ENCODE measurements around the gene HLCS.
"Not testable (repeated sequence)": the region's sequence is repeated elsewhere in the genome, so short reads cannot be mapped to it uniquely, and the experiment has no call there.

The HLCS gene

DNA sequence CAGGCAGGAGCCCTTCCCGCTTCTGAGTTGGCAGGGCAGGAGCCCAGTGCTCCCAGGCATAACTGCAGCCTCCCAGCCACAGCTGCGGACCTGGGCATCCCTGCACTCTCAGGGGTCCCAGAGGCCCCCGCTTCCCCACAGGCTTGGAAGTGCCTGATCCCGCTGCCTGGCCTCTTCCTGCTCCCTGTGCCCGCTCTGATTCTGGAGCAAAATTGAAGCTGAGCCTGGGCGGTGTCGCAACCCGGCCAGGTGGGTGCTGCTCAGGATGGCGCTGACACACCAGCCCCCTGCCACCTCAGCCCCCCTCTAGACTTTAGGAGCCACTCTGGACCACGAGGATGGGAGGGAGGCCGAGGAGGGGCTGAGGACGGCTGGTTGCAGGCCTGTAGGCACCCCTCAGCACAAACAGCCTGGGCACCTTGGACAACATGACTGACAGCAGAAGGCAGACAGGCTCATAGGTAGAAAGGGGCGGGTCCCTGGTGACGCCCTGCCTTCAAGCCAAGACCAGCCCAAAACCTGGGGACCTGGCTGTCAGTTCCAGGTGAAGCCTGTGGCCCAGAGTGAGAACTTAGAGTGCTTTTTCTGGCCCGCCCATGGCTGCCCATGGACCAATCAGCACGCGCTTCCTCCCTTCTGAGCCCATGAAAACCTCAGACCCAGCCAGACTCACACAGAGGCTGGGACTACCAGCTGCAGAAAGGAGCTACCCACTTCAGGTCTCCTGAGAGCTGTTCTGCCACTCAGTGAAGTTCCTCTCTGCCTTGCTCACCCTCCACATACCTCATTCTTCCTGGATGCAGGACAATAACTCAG is 7.2 kb downstream of the HLCS start:
- DNase-seq (ENCODE audit: extremely low read depth in 1 of 2, low read depth in 1 of 2) = no peak

DNA sequence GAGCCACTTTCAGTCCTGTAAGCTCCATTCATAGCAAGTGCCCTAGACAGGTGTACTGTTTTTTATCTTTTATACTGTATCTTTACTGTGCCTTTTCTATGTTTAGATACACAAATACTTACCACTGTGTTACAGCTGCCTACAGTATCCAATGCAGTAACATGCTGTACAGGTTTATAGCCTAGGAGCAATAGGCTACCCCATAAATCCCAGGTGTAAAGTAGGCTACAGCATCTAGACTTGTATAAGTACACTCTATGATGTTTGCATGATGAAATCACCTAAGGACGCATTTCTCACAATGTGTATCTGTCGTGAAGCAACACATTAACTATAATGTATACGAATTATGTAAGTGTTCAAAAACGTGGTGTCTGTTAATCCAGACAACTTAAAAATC is 10.7 kb downstream of the HLCS start:
- DNase-seq (ENCODE audit: extremely low read depth in 1 of 2, low read depth in 1 of 2) = no peak

DNA sequence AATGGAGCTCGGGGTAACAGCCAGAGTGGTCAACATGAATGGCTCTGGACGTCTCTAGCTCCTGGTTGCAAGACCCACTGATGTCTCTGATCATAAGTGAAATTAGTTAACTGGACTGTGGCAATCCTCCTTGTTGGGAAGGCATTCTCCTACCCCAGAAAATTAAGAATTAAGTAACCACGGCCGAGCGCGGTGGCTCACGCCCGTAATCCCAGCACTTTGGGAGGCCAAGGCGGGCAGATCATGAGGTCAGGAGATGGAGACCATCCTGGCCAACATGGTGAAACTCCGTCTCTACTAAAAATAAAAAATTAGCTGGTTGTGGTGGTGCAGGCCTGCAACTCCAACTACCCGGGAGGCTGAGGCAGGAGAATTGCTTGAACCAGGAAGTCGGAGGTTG is 14.1 kb downstream of the HLCS start:
- DNase-seq (ENCODE audit: extremely low read depth in 1 of 2, low read depth in 1 of 2) = not testable (repeated sequence)

DNA sequence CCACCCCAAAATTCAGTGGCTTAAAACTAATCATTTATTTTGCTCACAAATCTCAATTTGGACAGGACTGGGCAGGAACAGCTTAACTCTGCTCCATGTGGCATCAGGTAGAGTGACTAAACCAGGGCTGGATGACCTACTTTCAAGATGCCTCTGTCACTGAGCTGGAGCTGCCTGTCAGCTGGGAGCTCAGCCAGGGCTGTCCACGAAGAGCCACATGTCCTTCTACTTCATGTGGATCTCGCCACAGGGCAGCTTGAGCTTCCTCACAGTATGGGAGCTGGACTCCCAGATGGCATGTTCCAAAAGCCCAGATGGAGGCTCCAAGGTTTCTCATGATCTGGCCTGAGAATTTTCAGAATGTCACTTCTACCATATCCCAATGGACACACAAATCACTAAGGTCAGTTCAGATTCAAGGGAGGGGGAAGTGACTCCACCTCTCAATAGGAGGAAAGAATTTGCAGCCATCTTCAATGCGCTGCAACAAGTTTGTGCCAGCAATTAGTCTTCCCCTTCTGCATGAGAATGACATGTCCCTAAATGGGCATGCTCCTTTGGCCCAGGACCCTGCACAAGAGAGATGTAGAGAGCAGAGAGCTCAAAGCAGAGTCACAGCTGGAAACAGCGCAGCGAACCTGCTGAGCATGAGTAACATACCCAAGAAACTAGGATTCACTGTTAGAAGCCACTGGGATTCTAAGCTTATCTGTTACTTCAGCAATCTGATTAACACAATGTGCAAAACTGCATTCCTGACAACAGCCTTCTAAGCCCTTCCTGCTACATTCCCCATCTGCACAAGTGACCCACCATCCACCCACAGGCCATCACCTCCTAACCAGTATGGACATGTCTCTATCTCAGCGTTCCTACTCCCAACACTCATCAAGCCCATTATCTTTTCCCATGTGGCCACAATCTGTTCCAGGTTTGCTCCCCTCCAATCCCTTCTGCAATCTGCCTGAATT is 17.0 kb downstream of the HLCS start:
- no peak for DNase-seq (ENCODE audit: extremely low read depth in 1 of 2, low read depth in 1 of 2)

DNA sequence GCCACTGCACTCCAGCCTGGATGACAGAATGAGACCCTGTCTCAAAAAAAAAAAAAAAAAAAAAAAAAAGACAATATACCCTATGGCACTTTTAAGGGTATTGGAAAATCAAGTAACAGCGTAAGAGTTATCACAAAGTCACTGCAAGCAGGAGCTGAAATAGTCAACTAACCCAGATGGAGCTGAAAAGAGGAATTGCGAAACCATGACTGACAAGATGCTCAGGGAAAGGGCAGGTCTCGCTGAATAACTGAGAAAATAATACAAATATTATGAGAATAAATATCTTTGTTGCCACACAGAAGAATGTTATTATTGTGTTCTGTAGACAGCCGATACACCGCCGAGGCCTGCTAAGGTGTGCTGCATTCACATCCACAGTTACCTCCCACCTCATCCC is 17.8 kb downstream of the HLCS start:
- no peak for DNase-seq (ENCODE audit: extremely low read depth in 1 of 2, low read depth in 1 of 2)

DNA sequence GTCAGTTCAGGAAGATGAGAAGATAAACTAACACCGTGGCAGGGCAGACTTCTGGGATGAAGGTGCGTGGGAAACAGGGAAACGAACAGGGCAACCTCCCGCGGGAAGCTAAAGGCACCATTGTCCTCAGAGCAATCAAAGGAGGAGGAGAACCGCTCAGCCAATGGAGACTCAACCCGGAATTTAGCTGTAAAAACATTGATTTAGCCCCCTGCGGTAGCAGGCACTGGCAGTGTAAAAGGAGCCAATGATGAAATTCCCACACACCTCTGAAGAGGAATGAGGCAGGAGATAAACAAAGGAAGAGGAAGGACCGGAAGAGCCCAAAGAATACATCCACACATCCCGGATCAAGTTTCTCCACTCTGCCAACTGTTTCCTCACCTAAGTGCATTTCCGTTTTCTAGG is 19.5 kb downstream of the HLCS start:
- no peak for DNase-seq (ENCODE audit: extremely low read depth in 1 of 2, low read depth in 1 of 2)

DNA sequence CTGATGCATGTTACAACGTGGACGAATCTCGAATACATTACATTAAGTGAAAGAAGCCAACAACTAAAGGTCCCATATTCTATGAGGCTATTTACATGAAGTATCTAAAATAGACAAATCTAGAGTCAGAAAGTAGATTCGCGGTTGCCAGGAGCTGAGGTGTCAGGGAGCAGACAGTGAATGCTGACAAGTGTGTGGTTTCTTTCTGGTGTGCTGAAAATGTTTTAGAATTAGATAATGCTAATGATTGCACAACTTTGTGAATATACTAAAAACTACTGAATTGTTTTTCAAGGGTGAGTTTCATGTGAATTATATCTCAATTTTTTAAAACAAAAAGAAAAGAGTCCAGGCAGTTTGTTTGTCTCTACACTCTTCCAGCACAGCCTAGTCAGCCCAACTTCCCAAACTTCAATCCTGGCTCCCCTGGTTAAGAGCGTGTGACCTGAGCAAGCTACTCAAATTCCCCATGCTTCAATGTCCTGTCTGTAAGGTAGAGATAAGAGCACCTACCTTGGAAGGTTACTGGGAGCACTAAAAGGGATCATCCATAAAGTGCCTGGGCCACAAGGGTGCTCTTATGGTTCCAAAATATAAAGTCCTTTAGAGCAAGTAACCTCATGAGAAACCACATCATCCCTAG is 20.9 kb downstream of the HLCS start:
- no peak for DNase-seq (ENCODE audit: extremely low read depth in 1 of 2, low read depth in 1 of 2)

DNA sequence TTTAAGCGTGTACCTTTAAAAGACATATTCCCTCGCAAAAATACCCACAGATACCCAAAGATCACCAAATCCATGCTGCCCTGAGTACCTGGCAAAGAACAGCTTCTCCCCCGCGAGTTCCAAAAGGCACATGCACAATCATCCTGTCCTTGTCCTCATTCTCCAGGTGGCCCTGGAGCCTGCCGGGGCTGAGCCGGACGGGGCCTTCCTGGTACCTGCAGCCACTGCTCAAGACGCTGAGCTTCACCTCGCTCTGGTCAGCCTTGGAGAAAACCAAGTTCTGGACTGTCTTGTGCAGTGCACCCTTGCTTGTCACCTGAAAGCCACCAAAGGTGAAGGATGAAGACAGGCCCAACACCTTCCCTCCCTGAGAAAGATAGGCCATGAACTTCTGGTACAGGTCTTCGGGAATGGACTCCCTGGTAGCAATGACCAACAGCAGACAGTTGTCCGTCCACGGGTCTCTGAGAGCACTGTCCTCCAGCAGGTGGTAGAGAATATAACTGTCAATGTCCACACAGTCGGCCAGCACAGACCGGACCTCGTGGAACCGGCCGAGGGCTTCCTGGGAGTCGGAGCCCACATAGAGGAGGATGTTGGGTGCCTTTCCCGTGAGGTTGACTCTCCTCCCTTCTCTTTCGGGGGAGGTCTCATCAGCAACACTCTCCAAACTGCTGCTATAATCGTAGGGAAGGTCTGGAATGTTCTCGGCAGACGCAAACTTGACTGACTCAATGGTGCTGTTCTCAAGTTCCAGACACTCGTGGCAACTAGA is 29.9 kb downstream of the HLCS start:
- no peak for DNase-seq (ENCODE audit: extremely low read depth in 1 of 2, low read depth in 1 of 2)

DNA sequence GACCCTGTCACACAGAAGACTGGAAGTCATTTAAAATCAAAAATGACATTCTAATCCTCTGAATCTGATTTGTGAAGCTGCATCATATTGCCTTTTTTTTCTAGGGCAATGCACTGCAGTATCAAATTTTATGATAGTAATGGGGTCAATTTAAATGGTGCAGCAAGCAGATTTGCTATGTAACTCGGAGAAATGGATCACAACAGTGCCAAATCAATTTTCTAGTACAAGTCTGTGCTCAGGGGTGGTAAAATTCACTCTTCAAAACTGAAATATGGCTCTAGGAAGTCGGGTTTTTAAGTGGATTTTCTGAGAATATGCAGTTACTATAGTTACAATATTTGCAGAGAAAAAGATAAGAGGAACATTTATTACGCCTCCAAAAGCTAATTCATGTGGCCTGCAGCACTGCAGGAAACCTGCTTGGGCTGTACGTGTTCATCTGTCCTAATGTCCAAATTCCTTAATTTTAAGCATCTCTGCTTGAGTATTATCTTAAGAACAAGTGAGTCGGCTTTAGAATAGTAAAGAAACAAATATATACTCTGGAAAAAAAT is 31.5 kb downstream of the HLCS start:
- DNase-seq (ENCODE audit: extremely low read depth in 1 of 2, low read depth in 1 of 2) = no peak

DNA sequence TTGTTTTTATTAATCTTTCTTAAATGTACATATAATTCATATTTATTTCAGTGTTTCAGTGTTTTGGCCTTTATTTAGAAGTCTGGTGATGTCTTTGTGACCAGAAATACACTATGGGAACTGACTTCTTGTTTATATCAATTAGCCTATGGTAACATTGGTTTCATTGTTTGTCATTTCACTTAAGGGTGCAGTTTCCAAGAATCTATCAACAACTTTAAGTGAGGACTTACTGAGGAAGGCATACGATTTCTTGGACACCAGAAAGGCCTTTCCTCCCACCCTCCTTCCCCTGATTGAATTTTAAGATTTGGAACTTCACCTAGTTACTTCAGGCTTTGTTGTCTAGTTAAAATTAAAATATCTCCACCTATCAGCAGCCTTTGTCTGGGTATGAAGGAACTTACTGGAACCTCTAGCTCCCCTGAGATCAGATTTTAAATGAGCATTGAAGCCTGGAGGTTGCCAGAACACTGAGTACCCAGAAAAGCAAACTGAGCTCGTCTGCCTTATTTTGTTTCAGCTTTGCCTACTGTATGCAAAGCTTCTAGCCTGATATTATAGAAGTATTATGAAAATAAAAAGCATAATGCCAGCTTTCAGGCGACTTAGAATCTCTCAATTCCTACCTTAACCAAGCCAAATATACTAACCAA is 34.2 kb downstream of the HLCS start:
- DNase-seq (ENCODE audit: extremely low read depth in 1 of 2, low read depth in 1 of 2) = no peak

DNA sequence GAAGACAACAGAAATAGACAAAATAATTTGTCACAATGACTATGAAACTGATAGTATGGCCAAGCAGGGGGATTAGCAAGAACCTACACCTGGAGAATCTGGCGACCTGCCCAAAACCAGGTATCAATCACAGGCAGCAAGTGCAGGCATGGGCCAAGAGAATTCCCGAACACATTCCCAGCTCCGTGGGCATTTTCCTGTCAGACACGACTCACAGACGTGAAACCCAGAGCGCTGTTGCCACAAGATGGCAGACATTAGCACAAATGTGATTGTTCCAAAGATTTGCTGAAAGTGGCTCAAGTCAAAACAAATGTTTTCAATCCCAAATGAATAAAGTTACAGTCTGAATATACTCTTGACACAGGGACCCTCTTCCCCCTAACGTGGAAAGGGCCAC is 36.8 kb downstream of the HLCS start:
- DNase-seq (ENCODE audit: extremely low read depth in 1 of 2, low read depth in 1 of 2) = no peak

DNA sequence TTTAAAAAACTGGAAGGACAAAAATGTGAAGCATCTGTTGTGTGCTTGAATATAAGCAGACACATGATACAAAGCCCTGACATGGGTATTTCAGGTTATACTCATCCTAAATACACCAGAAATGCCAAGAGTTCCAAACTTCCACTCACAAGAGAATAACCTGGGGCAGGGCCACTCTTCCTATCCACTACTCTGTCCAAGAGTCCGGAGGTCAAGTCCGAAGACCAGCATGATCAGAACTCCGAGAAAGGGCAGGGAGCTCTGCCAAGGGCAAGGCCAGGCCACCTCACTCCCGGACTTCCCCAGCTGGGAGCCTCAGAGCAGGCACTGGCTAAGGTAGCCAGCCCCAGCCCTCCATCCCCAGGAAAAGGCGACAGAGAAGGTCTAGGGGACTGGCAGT is 37.5 kb downstream of the HLCS start:
- DNase-seq (ENCODE audit: extremely low read depth in 1 of 2, low read depth in 1 of 2) = no peak

DNA sequence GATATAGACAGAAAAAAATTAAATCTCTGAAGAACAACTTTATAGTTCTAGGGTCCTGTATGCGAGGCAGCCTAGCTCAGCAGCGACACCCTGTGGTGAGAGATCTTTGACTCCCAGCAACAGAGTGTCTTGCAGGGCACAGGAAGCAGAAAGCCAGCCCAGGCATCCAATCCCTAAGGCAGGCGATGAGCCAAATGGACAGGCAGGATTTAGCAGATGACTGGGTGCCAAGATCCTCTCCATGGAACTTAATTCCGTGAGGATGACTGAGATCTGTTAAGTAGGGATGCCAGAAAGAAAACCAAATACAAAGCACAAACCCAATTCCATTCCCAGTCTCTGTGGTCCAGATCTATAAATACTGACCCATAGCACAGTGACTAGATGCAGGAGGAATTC is 38.8 kb downstream of the HLCS start:
- peak; percentile 41 to 48 for DNase-seq (ENCODE audit: extremely low read depth in 1 of 2, low read depth in 1 of 2)

DNA sequence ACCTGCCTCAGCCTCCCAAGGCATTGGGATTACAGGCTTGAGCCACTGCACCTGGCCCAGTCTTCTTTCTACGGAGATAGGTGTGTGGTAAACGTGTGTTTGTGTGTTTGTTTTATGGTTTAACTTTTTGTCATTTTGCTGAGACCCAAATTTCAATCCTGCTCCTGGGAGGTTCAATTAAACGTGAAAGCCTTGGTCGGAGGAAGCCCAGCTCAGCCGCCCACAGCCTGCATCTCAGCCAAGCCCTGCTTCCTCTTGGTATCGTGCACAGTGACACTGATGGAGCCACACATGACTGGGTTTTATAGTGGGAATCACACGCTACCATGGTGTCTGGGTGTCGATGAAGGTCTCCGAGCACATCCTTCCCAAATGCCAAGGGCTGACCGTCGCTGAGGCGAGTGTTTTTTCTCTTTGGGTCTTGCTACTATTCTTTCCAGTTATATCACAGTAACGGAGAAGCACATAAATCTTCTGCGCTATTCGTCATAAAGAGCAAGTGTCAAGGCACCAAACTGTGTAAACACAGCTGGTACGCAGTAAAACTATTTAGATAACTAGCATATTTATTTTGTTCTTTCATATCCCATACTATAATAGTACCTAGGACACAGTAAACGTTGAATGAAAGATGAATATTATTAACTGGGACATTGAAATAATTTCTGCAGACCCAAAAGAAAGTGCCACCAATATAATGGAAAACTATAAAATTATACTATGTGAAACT is 39.3 kb downstream of the HLCS start:
- no peak for DNase-seq (ENCODE audit: extremely low read depth in 1 of 2, low read depth in 1 of 2)

DNA sequence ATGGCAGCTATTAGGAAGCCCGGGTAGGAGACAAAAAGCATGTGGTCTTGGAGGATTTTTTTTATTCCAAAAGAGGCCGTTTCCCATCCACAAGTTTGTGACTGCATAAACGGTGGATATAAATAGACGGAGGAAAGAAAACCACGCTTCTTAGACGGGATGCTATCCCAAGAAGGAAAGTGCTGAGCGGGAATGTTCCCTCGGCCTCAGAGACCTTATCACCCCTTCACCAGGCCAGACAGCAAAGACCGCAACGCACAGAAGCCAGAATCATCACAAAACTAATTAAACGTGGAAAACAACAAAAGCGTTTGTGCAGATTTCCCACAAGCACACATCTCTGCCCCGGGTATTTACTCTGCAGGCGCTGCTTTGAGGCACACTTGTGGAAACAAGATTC is 43.2 kb downstream of the HLCS start:
- no peak for DNase-seq (ENCODE audit: extremely low read depth in 1 of 2, low read depth in 1 of 2)

DNA sequence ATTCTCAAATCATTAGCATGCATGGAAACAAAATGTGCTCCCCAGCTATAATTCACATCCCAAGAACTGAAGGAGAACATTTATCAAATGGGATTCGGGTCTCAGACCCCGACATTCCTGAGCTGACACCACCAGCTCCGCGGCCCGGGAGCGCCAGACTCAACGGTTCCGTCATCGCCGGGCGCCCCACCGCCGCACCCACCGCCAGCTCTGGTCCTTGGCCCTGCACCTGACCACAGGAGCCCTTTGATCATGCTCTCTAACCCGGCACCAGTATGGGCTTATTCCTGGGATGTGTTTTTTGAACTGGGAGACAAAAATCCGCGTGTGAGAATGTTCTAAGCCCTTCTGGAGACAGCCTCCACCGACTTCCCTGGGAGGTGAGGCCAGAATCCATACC is 43.6 kb downstream of the HLCS start:
- DNase-seq (ENCODE audit: extremely low read depth in 1 of 2, low read depth in 1 of 2) = no peak

DNA sequence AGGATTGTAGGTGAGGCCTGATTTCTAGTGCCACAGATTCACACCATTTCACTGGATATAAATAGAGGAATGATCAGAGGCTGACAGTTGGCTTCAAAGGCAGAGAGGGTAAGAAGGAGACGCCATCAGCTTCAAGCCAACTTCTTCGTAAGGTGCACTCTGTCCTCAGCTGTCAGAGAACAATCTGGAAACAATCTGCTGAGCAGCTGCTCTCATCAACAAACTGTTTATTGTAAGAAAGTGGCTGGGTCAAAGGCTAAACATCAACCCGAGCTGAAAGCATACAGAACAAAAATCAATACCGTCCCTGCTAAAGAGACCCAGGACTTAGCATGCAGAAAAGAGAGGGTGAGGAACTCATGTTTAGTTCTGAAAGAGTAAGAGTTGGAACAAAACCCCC is 48.2 kb downstream of the HLCS start:
- DNase-seq (ENCODE audit: extremely low read depth in 1 of 2, low read depth in 1 of 2) = no peak

DNA sequence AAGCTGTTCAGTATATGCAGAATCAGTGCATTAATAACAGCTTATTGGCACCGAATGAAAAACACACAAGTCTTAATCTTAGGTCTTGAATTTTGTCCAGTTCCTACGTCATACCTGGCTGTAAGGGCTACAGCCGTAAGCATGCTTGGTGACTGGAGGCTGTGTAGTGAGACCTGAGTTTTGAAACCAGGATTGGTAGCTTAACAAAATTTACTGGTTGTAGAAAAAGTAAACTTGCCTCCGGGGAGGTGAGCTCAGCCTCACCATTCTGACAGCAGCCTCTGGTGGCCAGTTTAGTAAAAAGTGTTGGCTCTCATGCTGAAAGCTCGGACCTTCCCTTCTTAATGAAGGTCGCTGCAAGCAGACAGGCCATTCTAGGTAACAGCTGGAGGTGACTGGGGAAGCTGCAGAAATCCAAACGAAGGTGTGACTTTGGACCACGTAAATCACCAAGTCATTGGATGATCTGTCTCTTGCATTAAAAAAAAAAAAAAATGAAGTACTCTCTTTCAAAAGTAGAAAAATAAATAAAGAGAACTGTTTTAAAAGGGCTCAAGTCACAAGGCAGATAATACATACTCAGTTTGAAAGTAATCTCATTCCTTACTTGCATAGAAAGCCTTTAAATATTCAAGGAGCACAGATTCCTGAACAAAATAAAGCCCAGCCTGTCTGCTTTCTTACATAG is 48.9 kb downstream of the HLCS start:
- no peak for DNase-seq (ENCODE audit: extremely low read depth in 1 of 2, low read depth in 1 of 2)

DNA sequence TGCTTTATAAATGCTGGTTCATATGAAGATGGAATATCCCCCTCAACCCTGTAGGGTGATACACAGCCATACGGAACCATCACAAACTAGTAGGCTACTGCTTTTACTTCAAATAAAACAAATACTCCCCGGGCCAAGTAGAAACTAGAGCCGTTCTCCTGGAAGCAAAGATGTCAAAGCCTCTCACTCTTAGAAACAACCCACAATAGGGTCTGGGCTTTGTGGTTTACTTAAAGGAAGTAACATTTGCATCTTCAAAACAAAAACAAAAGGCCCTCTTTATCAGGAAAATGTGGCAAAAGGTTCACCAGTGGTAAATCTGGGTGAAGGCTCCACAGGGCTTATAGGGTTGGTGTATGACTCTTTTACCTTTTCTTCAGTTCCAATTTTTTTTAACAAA is 49.8 kb downstream of the HLCS start:
- no peak for DNase-seq (ENCODE audit: extremely low read depth in 1 of 2, low read depth in 1 of 2)
